ENCODE measurements around the gene ANKRD13A. TPM values are rescaled to one million over a fixed set of nuclear protein-coding genes. Genes with fewer than 3 reads are reported as not detected.

Gene ANKRD13A
- total and polyA plus RNA-seq, 2 experiments from 2014 or later = 5.7 to 25.6 TPM

DNA sequence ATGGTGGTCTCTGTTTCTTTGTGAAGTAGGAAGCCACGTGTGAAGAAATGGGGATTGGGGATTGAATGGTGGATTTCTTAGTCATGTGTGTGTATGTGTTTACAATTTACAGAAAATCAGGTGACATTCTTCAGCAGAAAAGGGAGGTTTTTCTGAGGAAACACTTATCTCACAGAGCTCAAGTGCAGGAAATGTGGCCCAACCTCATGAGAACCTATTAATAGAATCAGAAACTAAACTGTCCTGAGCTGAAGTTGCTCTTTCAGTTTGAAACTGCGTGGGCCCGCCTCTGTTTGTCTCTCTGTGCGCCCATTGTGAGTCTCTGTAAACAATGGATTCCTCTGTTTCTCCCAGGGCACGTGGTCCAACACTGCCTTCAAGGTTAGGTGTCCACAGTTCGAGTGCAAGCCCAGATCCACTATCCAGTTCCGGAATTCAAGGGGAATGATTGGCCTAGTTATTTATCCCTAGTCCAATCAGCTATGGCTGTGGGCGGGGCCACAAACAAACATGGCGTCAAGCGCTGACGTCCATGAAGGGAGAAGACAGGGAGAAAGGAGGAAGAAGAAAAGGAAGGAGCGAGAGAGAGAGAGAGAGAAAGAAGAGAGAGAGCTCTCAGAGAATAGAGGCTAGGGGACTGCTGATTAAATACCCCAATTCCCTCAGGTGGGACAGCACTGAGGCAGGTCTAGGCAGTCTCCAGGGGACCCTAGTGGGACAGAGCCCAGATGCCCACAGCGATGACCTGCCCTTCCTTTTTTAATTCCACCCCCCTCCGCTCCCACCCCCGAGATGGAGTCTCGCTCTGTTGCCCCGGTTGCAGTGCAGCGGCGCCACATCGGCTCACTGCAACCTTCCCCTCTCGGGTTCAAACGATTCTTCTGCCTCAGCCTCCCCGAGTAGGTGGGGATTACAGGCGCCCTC, 80.5 kb downstream of the ANKRD13A start (continued):
- TF ChIP-seq, protein P1, sequence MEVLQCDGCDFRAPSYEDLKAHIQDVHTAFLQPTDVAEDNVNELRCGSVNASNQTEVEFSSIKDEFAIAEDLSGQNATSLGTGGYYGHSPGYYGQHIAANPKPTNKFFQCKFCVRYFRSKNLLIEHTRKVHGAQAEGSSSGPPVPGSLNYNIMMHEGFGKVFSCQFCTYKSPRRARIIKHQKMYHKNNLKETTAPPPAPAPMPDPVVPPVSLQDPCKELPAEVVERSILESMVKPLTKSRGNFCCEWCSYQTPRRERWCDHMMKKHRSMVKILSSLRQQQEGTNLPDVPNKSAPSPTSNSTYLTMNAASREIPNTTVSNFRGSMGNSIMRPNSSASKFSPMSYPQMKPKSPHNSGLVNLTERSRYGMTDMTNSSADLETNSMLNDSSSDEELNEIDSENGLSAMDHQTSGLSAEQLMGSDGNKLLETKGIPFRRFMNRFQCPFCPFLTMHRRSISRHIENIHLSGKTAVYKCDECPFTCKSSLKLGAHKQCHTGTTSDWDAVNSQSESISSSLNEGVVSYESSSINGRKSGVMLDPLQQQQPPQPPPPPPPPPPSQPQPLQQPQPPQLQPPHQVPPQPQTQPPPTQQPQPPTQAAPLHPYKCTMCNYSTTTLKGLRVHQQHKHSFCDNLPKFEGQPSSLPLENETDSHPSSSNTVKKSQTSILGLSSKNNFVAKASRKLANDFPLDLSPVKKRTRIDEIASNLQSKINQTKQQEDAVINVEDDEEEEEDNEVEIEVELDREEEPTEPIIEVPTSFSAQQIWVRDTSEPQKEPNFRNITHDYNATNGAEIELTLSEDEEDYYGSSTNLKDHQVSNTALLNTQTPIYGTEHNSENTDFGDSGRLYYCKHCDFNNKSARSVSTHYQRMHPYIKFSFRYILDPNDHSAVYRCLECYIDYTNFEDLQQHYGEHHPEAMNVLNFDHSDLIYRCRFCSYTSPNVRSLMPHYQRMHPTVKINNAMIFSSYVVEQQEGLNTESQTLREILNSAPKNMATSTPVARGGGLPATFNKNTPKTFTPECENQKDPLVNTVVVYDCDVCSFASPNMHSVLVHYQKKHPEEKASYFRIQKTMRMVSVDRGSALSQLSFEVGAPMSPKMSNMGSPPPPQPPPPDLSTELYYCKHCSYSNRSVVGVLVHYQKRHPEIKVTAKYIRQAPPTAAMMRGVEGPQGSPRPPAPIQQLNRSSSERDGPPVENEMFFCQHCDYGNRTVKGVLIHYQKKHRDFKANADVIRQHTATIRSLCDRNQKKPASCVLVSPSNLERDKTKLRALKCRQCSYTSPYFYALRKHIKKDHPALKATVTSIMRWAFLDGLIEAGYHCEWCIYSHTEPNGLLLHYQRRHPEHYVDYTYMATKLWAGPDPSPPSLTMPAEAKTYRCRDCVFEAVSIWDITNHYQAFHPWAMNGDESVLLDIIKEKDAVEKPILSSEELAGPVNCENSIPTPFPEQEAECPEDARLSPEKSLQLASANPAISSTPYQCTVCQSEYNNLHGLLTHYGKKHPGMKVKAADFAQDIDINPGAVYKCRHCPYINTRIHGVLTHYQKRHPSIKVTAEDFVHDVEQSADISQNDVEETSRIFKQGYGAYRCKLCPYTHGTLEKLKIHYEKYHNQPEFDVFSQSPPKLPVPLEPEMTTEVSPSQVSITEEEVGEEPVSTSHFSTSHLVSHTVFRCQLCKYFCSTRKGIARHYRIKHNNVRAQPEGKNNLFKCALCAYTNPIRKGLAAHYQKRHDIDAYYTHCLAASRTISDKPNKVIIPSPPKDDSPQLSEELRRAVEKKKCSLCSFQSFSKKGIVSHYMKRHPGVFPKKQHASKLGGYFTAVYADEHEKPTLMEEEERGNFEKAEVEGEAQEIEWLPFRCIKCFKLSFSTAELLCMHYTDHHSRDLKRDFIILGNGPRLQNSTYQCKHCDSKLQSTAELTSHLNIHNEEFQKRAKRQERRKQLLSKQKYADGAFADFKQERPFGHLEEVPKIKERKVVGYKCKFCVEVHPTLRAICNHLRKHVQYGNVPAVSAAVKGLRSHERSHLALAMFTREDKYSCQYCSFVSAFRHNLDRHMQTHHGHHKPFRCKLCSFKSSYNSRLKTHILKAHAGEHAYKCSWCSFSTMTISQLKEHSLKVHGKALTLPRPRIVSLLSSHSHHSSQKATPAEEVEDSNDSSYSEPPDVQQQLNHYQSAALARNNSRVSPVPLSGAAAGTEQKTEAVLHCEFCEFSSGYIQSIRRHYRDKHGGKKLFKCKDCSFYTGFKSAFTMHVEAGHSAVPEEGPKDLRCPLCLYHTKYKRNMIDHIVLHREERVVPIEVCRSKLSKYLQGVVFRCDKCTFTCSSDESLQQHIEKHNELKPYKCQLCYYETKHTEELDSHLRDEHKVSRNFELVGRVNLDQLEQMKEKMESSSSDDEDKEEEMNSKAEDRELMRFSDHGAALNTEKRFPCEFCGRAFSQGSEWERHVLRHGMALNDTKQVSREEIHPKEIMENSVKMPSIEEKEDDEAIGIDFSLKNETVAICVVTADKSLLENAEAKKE (CRISPR knock-in tag; IDR thresholded peaks at IDR 0.05) = no peak
- TF ChIP-seq EZH2 (IDR thresholded peaks at IDR 0.05; ENCODE audit: low read depth, unreplicated experiment) = no peak
- TF ChIP-seq, protein P2, sequence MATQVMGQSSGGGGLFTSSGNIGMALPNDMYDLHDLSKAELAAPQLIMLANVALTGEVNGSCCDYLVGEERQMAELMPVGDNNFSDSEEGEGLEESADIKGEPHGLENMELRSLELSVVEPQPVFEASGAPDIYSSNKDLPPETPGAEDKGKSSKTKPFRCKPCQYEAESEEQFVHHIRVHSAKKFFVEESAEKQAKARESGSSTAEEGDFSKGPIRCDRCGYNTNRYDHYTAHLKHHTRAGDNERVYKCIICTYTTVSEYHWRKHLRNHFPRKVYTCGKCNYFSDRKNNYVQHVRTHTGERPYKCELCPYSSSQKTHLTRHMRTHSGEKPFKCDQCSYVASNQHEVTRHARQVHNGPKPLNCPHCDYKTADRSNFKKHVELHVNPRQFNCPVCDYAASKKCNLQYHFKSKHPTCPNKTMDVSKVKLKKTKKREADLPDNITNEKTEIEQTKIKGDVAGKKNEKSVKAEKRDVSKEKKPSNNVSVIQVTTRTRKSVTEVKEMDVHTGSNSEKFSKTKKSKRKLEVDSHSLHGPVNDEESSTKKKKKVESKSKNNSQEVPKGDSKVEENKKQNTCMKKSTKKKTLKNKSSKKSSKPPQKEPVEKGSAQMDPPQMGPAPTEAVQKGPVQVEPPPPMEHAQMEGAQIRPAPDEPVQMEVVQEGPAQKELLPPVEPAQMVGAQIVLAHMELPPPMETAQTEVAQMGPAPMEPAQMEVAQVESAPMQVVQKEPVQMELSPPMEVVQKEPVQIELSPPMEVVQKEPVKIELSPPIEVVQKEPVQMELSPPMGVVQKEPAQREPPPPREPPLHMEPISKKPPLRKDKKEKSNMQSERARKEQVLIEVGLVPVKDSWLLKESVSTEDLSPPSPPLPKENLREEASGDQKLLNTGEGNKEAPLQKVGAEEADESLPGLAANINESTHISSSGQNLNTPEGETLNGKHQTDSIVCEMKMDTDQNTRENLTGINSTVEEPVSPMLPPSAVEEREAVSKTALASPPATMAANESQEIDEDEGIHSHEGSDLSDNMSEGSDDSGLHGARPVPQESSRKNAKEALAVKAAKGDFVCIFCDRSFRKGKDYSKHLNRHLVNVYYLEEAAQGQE (IDR thresholded peaks at IDR 0.05; ENCODE audit: unreplicated experiment) = no peak
- no peak for TF ChIP-seq ZNF331 (CRISPR knock-in tag; IDR thresholded peaks at IDR 0.05; ENCODE audit: low read depth)
- TF ChIP-seq, protein P3, sequence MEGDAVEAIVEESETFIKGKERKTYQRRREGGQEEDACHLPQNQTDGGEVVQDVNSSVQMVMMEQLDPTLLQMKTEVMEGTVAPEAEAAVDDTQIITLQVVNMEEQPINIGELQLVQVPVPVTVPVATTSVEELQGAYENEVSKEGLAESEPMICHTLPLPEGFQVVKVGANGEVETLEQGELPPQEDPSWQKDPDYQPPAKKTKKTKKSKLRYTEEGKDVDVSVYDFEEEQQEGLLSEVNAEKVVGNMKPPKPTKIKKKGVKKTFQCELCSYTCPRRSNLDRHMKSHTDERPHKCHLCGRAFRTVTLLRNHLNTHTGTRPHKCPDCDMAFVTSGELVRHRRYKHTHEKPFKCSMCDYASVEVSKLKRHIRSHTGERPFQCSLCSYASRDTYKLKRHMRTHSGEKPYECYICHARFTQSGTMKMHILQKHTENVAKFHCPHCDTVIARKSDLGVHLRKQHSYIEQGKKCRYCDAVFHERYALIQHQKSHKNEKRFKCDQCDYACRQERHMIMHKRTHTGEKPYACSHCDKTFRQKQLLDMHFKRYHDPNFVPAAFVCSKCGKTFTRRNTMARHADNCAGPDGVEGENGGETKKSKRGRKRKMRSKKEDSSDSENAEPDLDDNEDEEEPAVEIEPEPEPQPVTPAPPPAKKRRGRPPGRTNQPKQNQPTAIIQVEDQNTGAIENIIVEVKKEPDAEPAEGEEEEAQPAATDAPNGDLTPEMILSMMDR (conservative IDR thresholded peaks at IDR 0.05; ENCODE audit: low read depth in 2 of 2) = no peak
- TF ChIP-seq NANOG (IDR thresholded peaks at IDR 0.05; ENCODE audit: borderline replicate concordance) = no peak

All from GM23338 (cell line).